OCI-LY1 (cell line): ENCODE data around the gene SLC1A3.

Experiments used
- H2AFZ ChIP-seq: fragments of 200-600 bp; sonication (generic), shearing (Covaris generic); 2 replicates; pipeline ENCODE4 v1.6.0; 2014; ENCODE audit warnings: antibody characterized with exemption, mild to moderate bottlenecking, low read length
- H3F3A ChIP-seq: fragments of 200-600 bp; sonication (generic), shearing (Covaris generic); 2 replicates; pipeline ENCODE4 v1.6.0; 2014; ENCODE audit warnings: mild to moderate bottlenecking, antibody characterized with exemption, low read length, moderate library complexity; ENCODE audit not compliant: insufficient read depth
- H3K27ac ChIP-seq: fragments of 200-600 bp; sonication (generic); 2 replicates; pipeline ENCODE4 v1.5.1; 2014; ENCODE audit warnings: low read length, mixed run types, mild to moderate bottlenecking, low read depth; ENCODE audit not compliant: poor library complexity, severe bottlenecking
- H3K27me3 ChIP-seq: fragments of 200-600 bp; sonication (generic); 2 replicates; pipeline ENCODE4 v1.6.0; 2014; ENCODE audit warnings: antibody characterized with exemption, mild to moderate bottlenecking, low read length, moderate library complexity; ENCODE audit not compliant: insufficient read depth
- H3K36me3 ChIP-seq: fragments of 200-600 bp; sonication (generic); 2 replicates; pipeline ENCODE4 v1.6.1; 2014; ENCODE audit warnings: mild to moderate bottlenecking, antibody characterized with exemption, low read length, moderate library complexity, mixed read lengths; ENCODE audit not compliant: insufficient read depth
- H3K4me1 ChIP-seq: fragments of 200-600 bp; sonication (generic); 2 replicates; pipeline ENCODE4 v1.5.1; 2014; ENCODE audit warnings: mild to moderate bottlenecking, low read length, moderate library complexity; ENCODE audit not compliant: insufficient read depth, severe bottlenecking
- H3K4me2 ChIP-seq: fragments of 200-600 bp; sonication (generic), shearing (Covaris generic); 2 replicates; pipeline ENCODE4 v1.6.1; 2014; ENCODE audit warnings: low read length
- H3K4me3 ChIP-seq: fragments of 200-600 bp; sonication (generic); 2 replicates; pipeline ENCODE4 v1.5.1; 2014; ENCODE audit warnings: low read length, low read depth, mild to moderate bottlenecking, mixed read lengths; ENCODE audit not compliant: poor library complexity, severe bottlenecking
- H3K79me2 ChIP-seq: fragments of 200-600 bp; shearing (Covaris generic); 2 replicates; pipeline ENCODE4 v1.6.1; 2016; ENCODE audit warnings: mixed run types, low read length, mixed read lengths; ENCODE audit not compliant: insufficient read depth
- H3K9ac ChIP-seq: fragments of 200-600 bp; sonication (generic), shearing (Covaris generic); 2 replicates; pipeline ENCODE4 v1.6.1; 2014; ENCODE audit warnings: mild to moderate bottlenecking, low read length, mixed read lengths
- H3K9me2 ChIP-seq: fragments of 200-600 bp; sonication (generic), shearing (Covaris generic); 2 replicates; pipeline ENCODE4 v1.6.1; 2014; ENCODE audit warnings: low read depth, mild to moderate bottlenecking, low read length, mixed read lengths
- H3K9me3 ChIP-seq: fragments of 200-600 bp; shearing (Covaris generic); 2 replicates; pipeline ENCODE4 v1.6.1; 2014; ENCODE audit warnings: low read length, mixed read lengths
- H4K20me1 ChIP-seq: fragments of 200-600 bp; sonication (generic), shearing (Covaris generic); 2 replicates; pipeline ENCODE4 v1.6.0; 2016; ENCODE audit warnings: mild to moderate bottlenecking, low read length; ENCODE audit not compliant: insufficient read depth
- EZH2 ChIP-seq: fragments of 200-600 bp; sonication (generic), shearing (Covaris generic); IDR thresholded peaks from 2 replicates; pipeline ENCODE4 v1.8.0; 2017; ENCODE audit warnings: borderline replicate concordance, mixed run types, mild to moderate bottlenecking, antibody characterized with exemption, low read length, moderate library complexity, mixed read lengths
- TF ChIP-seq, protein P1 (sequence below): fragments of 200-600 bp; sonication (generic), shearing (Covaris generic); IDR thresholded peaks from 2 replicates; pipeline ENCODE4 v1.5.1; 2017; ENCODE audit warnings: mild to moderate bottlenecking, antibody characterized with exemption, low read length, moderate library complexity, mixed read lengths

The SLC1A3 gene

DNA sequence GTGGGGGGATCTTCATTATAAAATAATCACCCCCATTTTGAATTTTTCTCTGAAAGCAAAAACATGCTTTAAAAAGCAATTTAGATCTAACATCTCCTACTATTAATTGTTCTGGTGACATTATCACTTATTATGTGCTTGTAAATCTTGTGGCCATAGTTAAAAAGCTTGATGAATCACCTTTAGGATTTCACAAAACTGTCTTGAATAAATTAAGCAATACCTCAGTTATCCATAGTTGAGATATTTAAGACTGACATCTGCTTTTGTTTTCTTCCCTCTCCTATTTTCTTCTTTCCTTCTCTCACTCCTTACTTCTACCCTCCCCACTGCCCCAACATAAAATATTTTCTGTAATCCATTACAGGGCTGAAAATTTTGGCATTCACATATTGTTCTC is 84.8 kb downstream of the SLC1A3 start:
- Histone ChIP-seq H3K9me2 (no peaks in the 10 kb centered on the region), H3K4me2 (no peak overlapping the region), H3K9me3 (no peaks in the 10 kb centered on the region), H3K4me1 (peaks cover 15% of the 10 kb centered on the region), H2AFZ (no peak overlapping the region), H3F3A (no peaks in the 10 kb centered on the region), H4K20me1 (no peaks in the 10 kb centered on the region), H3K79me2 (no peaks in the 10 kb centered on the region), H3K27me3 (no peaks in the 10 kb centered on the region), H3K36me3 (no peaks in the 10 kb centered on the region), H3K9ac (no peak overlapping the region), H3K27ac (no peak overlapping the region), H3K4me3 (no peak overlapping the region)
- no peak for TF ChIP-seq EZH2
- TF ChIP-seq, protein P1, sequence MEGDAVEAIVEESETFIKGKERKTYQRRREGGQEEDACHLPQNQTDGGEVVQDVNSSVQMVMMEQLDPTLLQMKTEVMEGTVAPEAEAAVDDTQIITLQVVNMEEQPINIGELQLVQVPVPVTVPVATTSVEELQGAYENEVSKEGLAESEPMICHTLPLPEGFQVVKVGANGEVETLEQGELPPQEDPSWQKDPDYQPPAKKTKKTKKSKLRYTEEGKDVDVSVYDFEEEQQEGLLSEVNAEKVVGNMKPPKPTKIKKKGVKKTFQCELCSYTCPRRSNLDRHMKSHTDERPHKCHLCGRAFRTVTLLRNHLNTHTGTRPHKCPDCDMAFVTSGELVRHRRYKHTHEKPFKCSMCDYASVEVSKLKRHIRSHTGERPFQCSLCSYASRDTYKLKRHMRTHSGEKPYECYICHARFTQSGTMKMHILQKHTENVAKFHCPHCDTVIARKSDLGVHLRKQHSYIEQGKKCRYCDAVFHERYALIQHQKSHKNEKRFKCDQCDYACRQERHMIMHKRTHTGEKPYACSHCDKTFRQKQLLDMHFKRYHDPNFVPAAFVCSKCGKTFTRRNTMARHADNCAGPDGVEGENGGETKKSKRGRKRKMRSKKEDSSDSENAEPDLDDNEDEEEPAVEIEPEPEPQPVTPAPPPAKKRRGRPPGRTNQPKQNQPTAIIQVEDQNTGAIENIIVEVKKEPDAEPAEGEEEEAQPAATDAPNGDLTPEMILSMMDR, result no peak

DNA sequence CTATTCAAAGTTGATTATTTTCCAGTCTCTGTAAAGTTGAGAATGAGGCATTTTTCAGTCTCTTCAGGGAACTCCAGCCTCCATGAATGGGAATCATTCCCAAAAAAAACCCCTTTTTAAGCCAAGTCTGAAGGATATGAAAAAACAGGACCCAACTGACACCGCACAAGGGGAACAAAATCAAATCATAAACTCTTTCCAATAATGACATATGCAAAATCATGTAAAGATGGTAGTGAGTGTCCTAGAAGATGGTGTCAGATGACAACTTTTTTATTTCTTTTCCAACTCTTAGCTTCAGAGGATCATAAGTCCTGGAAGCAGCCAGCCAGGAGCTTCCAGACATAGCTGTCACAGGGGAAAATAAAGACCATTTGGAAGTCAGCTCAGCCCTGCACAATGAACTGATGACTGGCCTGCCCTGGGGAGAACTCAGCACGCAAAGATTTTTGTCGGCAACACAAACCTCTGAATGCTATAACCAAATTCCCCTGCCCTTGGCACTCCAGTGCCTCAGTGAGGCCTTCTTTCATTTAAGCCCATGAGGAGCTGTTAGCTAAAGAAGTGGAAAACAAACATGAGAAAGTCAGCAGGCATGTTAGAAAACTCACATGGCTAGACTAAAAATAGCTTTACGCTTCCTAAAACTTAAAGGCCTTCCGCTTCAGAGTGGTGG is 85.4 kb downstream of the SLC1A3 start:
- TF ChIP-seq EZH2, result no peak
- TF ChIP-seq, protein P1, result no peak
- Histone ChIP-seq H3K4me2 (no peak overlapping the region), H3K27ac (no peak overlapping the region), H2AFZ (no peak overlapping the region), H3F3A (no peaks in the 10 kb centered on the region), H3K9me3 (no peaks in the 10 kb centered on the region), H3K27me3 (no peaks in the 10 kb centered on the region), H3K79me2 (no peaks in the 10 kb centered on the region), H4K20me1 (no peaks in the 10 kb centered on the region), H3K9me2 (no peaks in the 10 kb centered on the region), H3K4me1 (peaks cover 15% of the 10 kb centered on the region), H3K9ac (no peak overlapping the region), H3K36me3 (no peaks in the 10 kb centered on the region), H3K4me3 (no peak overlapping the region)

DNA sequence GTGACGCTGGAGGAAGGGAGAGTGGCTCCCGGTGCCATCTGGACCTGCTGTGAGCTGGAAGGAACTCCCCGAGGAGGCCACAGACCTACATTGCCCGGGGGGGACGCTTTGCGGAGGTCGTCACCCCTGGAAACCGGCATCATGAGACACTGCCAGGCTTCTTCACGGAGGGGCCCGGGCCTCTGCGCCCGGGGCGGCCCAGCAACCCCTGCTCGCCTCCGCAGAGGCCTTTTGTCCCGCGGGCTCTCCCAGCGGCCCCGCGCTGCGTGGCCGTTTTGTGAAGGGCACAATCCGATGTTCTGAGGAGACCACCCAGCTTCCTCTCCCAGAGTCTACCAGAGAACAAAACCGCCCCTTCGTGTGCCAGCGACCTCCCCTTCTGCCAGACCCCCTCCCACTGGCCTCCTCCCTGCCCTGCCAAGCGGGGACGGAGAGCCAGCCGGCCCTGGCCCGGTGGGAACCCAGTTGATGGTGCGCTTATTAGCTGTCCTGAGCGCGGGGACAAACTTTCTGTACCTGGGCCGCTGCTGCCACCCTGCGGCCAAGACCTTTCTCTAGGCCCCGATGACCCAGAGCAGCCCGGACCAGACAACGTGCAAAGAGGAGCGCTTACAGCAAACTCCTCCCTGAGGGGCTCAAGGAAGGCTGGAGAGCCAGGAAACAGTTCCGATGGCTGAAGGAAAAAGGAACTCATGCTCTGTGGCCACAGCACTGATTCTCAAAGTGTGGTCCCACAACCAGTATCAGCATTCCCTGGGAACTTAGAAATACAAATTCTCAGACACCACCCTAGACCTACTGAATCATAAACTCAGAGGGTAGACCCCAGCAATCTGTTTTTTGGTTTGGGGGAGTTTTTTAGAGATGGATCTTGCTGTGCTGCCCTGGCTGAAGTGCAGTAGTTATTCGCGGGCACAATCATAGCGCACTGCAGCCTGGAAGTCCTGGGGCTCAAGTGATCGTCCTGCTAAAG is 86.7 kb downstream of the SLC1A3 start:
- Histone ChIP-seq H3K9ac (no peak overlapping the region), H3K36me3 (no peaks in the 10 kb centered on the region), H3K4me3 (peak overlapping the region; percentile 35), H3K9me2 (no peaks in the 10 kb centered on the region), H4K20me1 (no peaks in the 10 kb centered on the region), H3K4me1 (peaks cover 15% of the 10 kb centered on the region), H3K4me2 (peak overlapping the region; percentile 56), H3K9me3 (no peaks in the 10 kb centered on the region), H3K27ac (no peak overlapping the region), H3K79me2 (no peaks in the 10 kb centered on the region), H2AFZ (no peak overlapping the region), H3K27me3 (no peaks in the 10 kb centered on the region), H3F3A (no peaks in the 10 kb centered on the region)
- no peak for TF ChIP-seq EZH2
- TF ChIP-seq, protein P1, result peak; percentile 84
